CD14-positive monocyte (primary cell): ENCODE results near the gene CLDN1. TPM values are rescaled to one million over a fixed set of nuclear protein-coding genes. Genes with fewer than 3 reads are reported as not detected.

ENCODE experiments used
- DNase-seq, 3 donors: peaks; one replicate each; pipeline ENCODE4 v3.0.0-alpha.2; 2011 to 2022
- H2AFZ ChIP-seq: 2 replicates; pipeline ENCODE4 v1.6.0; 2012; ENCODE audit warnings: mild to moderate bottlenecking, low read depth, low read length, inconsistent platforms; ENCODE audit not compliant: insufficient read depth, poor library complexity, severe bottlenecking
- H3K27ac ChIP-seq, 2 donors: 1 replicate in 1 of 2; 2 replicates in 1 of 2; pipeline ENCODE4 v1.5.1; 2012 to 2013; ENCODE audit warnings: low read length in 2 of 2, control low read depth in 1 of 2, inconsistent platforms in 1 of 2, low read depth in 1 of 2, mild to moderate bottlenecking in 1 of 2
- H3K27me3 ChIP-seq, 2 donors: one replicate each; pipeline versions ENCODE4 v1.6.0 to v1.6.1; 2011 to 2013; ENCODE audit warnings: low read length in 2 of 2; ENCODE audit not compliant: control insufficient read depth in 2 of 2, insufficient read depth in 2 of 2
- H3K36me3 ChIP-seq, 2 donors: replicated peaks in 1 of 2; 1 replicate in 1 of 2; 2 replicates in 1 of 2; pipeline versions ENCODE4 v1.5.1 to v1.6.1; 2012 to 2013; ENCODE audit warnings: low read length in 2 of 2, control low read depth in 1 of 2, inconsistent platforms in 1 of 2, mild to moderate bottlenecking in 1 of 2; ENCODE audit not compliant: insufficient read depth in 2 of 2, control insufficient read depth in 1 of 2
- H3K4me1 ChIP-seq, 2 donors: 1 replicate in 1 of 2; 2 replicates in 1 of 2; pipeline versions ENCODE4 v1.5.1 to v1.6.1; 2012 to 2013; ENCODE audit warnings: low read length in 2 of 2, control low read depth in 1 of 2, inconsistent platforms in 1 of 2, mild to moderate bottlenecking in 1 of 2, moderate library complexity in 1 of 2; ENCODE audit not compliant: insufficient read depth in 2 of 2, control insufficient read depth in 1 of 2
- H3K4me2 ChIP-seq: replicated peaks from 2 replicates; pipeline ENCODE3; 2012; ENCODE audit warnings: low read length, moderate library complexity, mild to moderate bottlenecking; ENCODE audit not compliant: poor library complexity, severe bottlenecking; ENCODE audit errors: extremely low read depth
- H3K4me3 ChIP-seq, 3 experiments: fragments of 200-600 bp in 1 of 3; sonication (generic) in 1 of 3; replicated peaks in 1 of 3; 1 replicate in 2 of 3; 2 replicates in 1 of 3; pipeline ENCODE4 v1.5.1; 2011 to 2013; ENCODE audit warnings: low read length in 3 of 3, mild to moderate bottlenecking in 3 of 3, control low read depth in 2 of 3, low read depth in 2 of 3, inconsistent platforms in 1 of 3, moderate library complexity in 1 of 3
- H3K79me2 ChIP-seq: 2 replicates; pipeline ENCODE4 v1.6.0; 2012; ENCODE audit warnings: mild to moderate bottlenecking, control low read depth, inconsistent platforms, low read length, moderate library complexity; ENCODE audit not compliant: insufficient read depth
- H3K9ac ChIP-seq: 2 replicates; pipeline ENCODE4 v1.6.0; 2017; ENCODE audit warnings: low read length, mild to moderate bottlenecking; ENCODE audit not compliant: insufficient read depth, poor library complexity, severe bottlenecking
- H3K9me3 ChIP-seq, 2 donors: replicated peaks in 1 of 2; 1 replicate in 1 of 2; 2 replicates in 1 of 2; pipeline versions ENCODE4 v1.5.1 to v1.6.1; 2012 to 2013; ENCODE audit warnings: low read length in 2 of 2, control low read depth in 1 of 2; ENCODE audit not compliant: control insufficient read depth in 1 of 2, insufficient read depth in 1 of 2
- H4K20me1 ChIP-seq: 2 replicates; pipeline ENCODE4 v1.6.0; 2012; ENCODE audit warnings: mild to moderate bottlenecking, low read length, control low read depth, moderate library complexity; ENCODE audit not compliant: insufficient read depth
- H3K27ac Mint-ChIP-seq, 7 donors: one replicate each; pipeline ENCODE4 v1.8.0; 2020; ENCODE audit warnings: mild to moderate bottlenecking in 7 of 7, mixed read lengths in 7 of 7, moderate library complexity in 6 of 7, inconsistent platforms in 2 of 7
- H3K27me3 Mint-ChIP-seq, 3 donors: one replicate each; pipeline ENCODE4 v1.8.0; 2021 to 2022; ENCODE audit warnings: low read depth in 3 of 3, mild to moderate bottlenecking in 3 of 3, mixed read lengths in 3 of 3, moderate library complexity in 3 of 3, inconsistent platforms in 1 of 3
- H3K36me3 Mint-ChIP-seq, 2 donors: one replicate each; pipeline ENCODE4 v1.8.0; 2020; ENCODE audit warnings: mixed read lengths in 2 of 2, inconsistent platforms in 1 of 2, mild to moderate bottlenecking in 1 of 2
- H3K4me1 Mint-ChIP-seq: one replicate; pipeline ENCODE4 v1.8.0; 2020; ENCODE audit warnings: mild to moderate bottlenecking, mixed read lengths
- H3K4me3 Mint-ChIP-seq, 2 donors: one replicate each; pipeline ENCODE4 v1.8.0; 2020; ENCODE audit warnings: mild to moderate bottlenecking in 2 of 2, mixed read lengths in 2 of 2, moderate library complexity in 1 of 2
- H3K9me3 Mint-ChIP-seq, 7 donors: one replicate each; pipeline ENCODE4 v1.8.0; 2020 to 2022; ENCODE audit warnings: mixed read lengths in 7 of 7, mild to moderate bottlenecking in 6 of 7, moderate library complexity in 6 of 7, inconsistent platforms in 2 of 7
- WGBS: methylation state at CpG from one replicate; pipeline ENCODE4 v1.1.5; 2013; ENCODE audit warnings: missing lambda C conversion rate; ENCODE audit not compliant: insufficient coverage; 5-methylcytosine and 5-hydroxymethylcytosine counted together
- intact Hi-C, 2 donors: fragments of 100-400 bp; cut with micrococcal nuclease; formaldehyde crosslinking; loops; one replicate each; pipeline versions ENCODE4 v1.15.0 to v1.15.1; 2023
- polyA plus RNA-seq, 3 donors: library from polyadenylated mRNA; depleted of rRNA in 1 of 3; unstranded in 2 of 3; stranded (reverse) in 1 of 3; fragments of 300-500 nt in 2 of 3; fragments of >200 nt in 1 of 3; fragmentation: Illumina TruSeq in 2 of 3; gene quantifications; 1 replicate in 2 of 3; 2 replicates in 1 of 3; pipeline ENCODE4 v1.2.3, GENCODE V29; 2012 to 2021
- TF ChIP-seq, protein P1 (sequence below): fragments of 200-600 bp; IDR thresholded peaks from one replicate; pipeline ENCODE4 v1.8.0; 2022; ENCODE audit warnings: antibody characterized with exemption, mild to moderate bottlenecking

The CLDN1 gene
- polyA plus RNA-seq, 3 donors = not detected

DNA sequence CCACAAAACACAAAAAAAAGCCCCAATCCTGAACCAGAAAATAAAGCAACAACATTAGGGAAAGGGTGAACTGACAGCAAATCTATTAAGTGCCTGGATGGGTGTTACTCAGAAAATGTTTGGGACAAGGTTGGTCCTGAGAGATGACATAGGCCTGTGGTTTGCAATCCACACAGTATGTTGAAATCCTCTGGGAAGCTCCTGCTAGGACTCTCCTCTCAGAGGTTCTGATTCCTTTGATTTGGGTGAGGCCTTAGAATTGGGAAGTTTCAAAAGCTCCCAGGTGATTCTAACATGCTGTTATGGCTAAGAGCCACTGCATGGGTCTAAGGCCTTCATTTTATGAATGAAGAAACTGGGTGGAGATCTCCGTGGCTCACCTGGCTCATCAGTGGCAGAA, 18.4 kb downstream of the CLDN1 start:
- no peak overlapping the region for H3K9ac ChIP-seq
- Mint-ChIP-seq H3K9me3 (peaks cover 0 to 2% (median 0%) of the 10 kb centered on the region in 7 donors), H3K27ac (no peak overlapping the region), H3K36me3 (no peaks in the 10 kb centered on the region), H3K4me1 (peaks cover 7% of the 10 kb centered on the region), H3K27me3 (peaks cover 3 to 6% (median 5%) of the 10 kb centered on the region in 3 donors), H3K4me3 (no peak overlapping the region)
- TF ChIP-seq, protein P1, sequence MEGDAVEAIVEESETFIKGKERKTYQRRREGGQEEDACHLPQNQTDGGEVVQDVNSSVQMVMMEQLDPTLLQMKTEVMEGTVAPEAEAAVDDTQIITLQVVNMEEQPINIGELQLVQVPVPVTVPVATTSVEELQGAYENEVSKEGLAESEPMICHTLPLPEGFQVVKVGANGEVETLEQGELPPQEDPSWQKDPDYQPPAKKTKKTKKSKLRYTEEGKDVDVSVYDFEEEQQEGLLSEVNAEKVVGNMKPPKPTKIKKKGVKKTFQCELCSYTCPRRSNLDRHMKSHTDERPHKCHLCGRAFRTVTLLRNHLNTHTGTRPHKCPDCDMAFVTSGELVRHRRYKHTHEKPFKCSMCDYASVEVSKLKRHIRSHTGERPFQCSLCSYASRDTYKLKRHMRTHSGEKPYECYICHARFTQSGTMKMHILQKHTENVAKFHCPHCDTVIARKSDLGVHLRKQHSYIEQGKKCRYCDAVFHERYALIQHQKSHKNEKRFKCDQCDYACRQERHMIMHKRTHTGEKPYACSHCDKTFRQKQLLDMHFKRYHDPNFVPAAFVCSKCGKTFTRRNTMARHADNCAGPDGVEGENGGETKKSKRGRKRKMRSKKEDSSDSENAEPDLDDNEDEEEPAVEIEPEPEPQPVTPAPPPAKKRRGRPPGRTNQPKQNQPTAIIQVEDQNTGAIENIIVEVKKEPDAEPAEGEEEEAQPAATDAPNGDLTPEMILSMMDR = no peak
- no CpG with 5 or more reads among the region's 1 CpG for WGBS
- no peaks in the 10 kb centered on the region for H3K9me3 ChIP-seq
- no peak overlapping the region for H3K4me3 ChIP-seq
- H3K36me3 ChIP-seq = no peaks in the 10 kb centered on the region
- H3K27ac ChIP-seq = no peak overlapping the region
- H3K4me1 ChIP-seq = no peaks in the 10 kb centered on the region
- H4K20me1 ChIP-seq = no peaks in the 10 kb centered on the region
- H3K4me2 ChIP-seq = no peak overlapping the region
- no peaks in the 10 kb centered on the region for H3K79me2 ChIP-seq
- intact Hi-C loops = no loop called here
- no peak overlapping the region for H2AFZ ChIP-seq
- H3K27me3 ChIP-seq = no peaks in the 10 kb centered on the region
- no peak for DNase-seq

DNA sequence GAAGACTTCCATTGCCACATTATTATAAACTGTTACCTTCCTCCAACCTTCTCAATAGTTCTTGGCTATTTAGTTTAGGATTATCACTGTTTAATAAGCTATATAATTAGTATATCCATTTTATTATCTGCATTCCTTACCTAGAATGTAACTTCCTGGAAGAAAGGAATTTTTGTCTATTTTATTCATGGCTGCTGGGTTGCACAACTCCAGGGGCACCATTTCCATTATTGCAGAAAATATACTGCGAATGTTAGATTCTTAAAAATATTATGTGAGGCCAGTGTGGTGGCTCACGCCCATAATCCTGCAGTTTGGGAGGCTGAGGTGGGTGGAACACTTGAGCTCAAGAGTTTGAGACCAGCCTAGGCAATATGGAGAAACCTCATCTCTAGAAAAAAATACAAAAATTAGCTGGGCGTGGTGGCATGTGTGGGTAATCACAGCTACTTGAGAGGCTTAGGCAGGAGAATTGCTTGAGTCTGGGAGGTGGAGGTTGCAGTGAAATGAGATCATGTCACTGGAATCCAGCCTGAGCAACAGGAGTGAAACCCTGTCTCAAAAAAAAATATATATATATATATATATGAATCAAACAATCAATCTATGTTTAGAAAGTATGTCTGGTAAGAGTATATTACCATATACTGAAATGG, 19.9 kb downstream of the CLDN1 start:
- Mint-ChIP-seq H3K4me3 (no peak overlapping the region), H3K4me1 (peaks cover 7% of the 10 kb centered on the region), H3K9me3 (peaks cover 0 to 2% (median 0%) of the 10 kb centered on the region in 7 donors), H3K27ac (no peak overlapping the region), H3K36me3 (no peaks in the 10 kb centered on the region), H3K27me3 (peaks cover 3 to 7% (median 6%) of the 10 kb centered on the region in 3 donors)
- WGBS = 100% methylated on average over 1 of the region's 3 CpGs
- Histone ChIP-seq H3K27me3 (no peaks in the 10 kb centered on the region), H2AFZ (no peak overlapping the region), H3K4me2 (no peak overlapping the region), H4K20me1 (no peaks in the 10 kb centered on the region), H3K4me3 (peak overlapping the region in 1 of 3 experiments; percentile 41), H3K4me1 (no peaks in the 10 kb centered on the region), H3K79me2 (no peaks in the 10 kb centered on the region), H3K9me3 (no peaks in the 10 kb centered on the region), H3K36me3 (no peaks in the 10 kb centered on the region), H3K27ac (no peak overlapping the region), H3K9ac (no peak overlapping the region)
- DNase-seq = no peak
- TF ChIP-seq, protein P1 = no peak
- intact Hi-C loops = no loop called here
